GM21786 (cell line): ENCODE results near the gene CCDC54.
"Not testable (repeated sequence)": the region's sequence is repeated elsewhere in the genome, so short reads cannot be mapped to it uniquely, and the experiment has no call there.

Experiments used
- ATAC-seq: cut with Tn5 transposase; IDR thresholded peaks from one replicate; pipeline ENCODE4 v1.9.1; 2021; ENCODE audit not compliant: unreplicated experiment

CCDC54 gene

DNA sequence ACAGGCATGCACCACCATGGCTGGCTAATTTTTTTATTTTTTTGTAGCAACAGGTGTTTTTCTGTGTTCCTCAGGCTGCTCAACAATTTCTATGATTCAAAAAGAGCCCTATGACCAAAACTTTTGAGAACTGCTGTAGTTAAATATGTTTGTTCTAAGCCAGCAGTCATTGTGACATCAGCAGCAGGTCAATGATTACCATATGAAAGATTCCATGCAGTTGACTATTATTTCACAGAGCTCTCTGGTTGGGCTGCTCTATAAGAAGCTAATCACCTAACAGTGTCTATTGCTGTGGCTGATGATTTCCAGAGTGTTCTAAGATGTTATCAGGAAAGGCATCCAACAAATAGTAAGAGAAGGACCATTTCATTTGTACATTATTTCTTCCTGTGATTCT is at the start of gene CCDC54:
TSS of gene CCDC54 (plus strand) at position 289 of the 400 bp plus-strand sequence. CDS start 149 bp downstream, outside the sequence.
- no peak for ATAC-seq

DNA sequence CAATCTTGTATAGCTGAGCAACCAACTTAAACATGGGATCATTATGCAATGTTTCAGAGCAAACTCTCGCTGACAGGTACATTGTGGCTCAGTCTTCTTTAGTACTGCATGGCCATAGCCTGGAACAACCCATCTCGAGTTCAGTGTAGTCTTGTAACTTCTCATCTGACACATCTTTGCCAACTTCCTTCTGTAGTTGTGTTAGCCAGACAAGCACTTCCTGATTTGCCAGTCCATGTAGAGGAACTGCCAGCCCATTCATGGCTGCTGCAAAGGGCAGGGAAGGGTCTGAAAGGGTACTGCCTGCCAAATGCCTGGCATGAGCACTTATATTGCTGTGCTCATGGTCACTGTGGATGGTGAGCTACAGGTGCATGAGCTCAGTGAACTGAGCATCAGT is 49.2 kb upstream of the CCDC54 start:
- ATAC-seq: no peak

DNA sequence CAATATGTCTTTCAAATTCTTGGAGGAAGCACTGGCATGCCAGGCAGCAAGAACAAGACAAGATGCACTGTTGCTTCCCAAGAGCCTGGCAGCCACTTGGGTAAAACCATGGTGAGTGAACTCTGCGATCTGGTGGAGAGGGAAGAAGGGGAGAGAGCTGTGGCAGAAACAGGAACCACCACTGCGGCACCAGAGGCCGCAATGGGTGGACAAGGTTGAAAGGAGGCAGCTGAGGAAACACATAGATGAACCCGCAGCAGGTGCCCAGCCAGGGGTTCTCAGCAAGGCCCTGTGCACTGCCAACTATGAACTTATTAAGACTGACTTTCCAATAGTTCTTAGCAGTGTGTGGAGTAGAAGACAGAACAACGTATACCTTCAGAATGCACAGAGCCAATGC is 48.2 kb upstream of the CCDC54 start:
- no peak for ATAC-seq

DNA sequence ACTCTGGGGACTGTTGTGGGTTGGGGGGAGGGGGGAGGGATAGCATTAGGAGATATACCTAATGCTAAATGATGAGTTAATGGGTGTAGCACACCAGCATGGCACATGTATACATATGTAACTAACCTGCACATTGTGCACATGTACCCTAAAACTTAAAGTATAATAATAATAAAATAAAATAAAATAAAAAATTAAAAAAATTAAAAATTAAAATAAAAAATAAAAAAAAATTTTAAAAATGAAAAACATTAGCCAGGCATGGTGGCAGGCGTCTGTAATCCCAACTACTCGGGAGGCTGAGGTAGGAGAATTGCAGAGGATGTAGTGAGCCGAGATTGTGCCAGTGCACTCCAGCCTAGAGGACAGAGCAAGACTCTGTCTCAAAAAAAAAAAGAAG is 37.5 kb upstream of the CCDC54 start:
- ATAC-seq: not testable (repeated sequence)

DNA sequence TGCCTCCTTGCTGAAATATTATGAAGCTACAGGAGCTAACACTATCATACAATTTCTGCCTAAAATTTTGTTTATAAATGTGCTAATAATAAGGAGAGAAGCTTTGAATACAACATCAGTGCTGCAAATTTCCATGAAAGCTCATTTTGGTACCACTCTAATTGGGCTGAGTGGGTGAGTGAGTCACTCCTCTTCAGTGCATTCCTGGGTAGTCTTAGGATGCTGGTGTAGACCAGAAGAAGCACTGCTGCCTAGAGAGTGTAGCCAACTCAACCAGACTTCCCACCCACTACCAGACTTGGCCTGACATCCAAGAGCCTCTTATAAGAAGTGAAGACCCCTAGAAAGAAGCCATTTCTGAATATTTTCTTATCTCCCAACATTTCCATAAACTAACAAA is 32.5 kb upstream of the CCDC54 start:
- ATAC-seq: no peak

DNA sequence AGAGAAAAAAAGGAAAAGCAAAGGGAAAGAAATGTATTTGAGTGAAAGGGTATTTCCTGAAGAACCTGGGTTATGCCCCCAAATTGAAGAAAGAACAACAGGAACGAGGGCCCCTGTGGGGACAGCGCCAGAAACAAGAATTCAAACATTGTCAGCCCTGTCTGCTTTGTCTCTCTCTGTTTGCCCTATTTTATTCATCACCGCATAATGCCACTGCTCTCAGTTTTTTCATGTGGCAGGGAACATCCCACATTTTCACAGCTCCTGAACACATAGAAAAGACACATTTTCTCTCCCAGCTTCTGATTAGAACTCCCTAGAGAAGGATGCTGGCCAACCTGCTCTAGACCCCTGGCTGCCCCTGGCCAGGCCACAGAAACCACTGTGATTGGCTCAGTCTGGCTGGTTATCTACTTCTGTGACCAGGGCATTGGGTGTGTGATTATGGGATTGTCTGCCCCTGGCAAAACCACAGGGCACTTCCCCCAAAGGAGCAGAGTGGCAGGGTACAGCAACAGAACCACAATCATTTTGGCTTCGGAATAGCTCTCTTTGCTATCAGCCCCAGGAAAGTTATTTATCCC is 31.3 kb upstream of the CCDC54 start:
- ATAC-seq: no peak

DNA sequence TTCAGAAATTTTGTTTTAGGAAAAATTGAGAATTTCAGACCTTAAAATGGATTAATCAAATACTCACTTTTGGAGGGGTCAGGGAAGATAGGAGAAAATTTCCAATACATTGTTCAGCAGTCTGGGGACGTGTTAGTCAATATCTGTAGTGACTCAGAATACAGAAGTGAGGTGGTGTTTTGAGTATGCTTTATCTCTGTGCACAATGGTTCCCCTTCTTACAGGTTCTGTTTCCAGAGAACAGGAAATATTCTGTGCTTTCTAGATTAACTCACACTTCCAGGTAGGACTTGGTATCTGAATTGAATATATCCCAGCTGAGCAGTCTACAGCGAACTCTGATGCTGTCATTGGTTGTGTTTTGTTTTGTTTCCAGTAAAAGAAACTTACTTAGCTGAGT is 30.7 kb upstream of the CCDC54 start:
- ATAC-seq: no peak

DNA sequence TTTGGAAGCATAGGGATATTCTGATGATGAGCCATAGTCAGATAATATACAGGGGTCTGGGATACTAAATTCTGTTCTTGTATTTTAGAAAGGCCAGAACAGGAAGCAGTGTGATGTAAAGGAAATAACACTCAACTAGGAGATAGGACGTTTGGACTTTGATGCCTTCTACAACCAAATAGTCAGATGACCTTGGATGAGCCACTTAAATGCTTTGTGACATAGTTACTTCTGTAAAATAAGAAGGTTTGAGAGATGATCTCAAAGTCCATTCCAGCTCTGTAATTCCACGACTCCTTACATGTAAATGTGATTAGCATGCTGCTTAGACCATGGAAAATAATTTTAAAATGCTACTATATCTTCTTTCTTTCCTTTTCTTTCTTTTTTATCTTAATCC is 29.5 kb upstream of the CCDC54 start:
- ATAC-seq: no peak

DNA sequence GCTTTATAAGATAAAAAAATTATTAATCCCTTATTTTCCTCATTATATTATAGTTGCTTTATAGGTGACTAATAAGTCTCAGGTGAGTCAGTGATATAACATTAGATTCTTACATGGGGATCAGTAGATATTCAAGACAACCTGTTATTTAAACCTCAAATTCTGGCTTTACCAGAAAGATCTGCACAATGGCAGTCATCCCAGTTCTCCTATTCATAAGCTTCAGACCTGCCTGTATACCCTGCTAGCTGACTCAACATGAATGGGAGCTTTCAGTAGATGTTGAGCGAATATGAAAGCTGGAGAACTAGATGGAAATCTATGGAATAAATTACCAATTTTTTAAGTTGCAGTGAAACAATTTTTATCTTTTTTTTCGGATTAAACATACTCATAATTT is 20.5 kb upstream of the CCDC54 start:
- no peak for ATAC-seq

DNA sequence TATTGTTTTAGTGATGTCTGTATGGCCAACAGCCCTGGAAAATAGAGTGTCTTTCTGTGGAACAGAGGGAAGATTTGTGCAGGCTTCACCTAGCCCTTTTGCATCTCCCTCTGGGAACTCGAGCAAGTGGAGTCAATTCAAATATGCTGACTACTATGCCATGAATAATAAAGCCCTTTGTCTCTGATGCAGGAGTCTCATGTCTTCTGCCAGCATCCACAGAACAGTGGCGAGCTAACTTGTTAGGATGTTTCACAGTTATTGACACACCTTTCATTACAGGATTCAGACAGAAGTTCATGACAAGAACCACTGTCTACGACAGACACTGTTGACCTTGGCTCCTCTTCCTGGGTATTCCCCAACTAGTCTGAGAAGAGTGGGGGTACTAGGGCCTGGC is 15.6 kb upstream of the CCDC54 start:
- no peak for ATAC-seq

DNA sequence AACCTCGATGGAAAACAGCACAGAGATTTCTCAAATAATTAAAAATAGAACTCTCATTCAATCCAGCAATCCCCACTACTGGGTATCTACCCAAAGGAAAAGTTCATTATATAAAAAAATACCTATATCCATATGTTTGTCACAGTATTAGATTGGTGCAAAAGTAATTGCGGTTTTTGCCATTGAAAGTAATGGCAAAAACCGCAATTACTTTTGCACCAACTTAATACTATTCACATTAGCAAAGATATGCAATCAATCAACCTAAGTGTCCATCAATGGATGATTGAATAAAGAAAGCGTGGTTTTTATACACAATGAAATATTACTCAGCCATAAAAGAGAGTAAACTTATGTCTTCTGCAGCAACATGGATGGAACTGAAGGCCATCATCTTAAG is 12.2 kb upstream of the CCDC54 start:
- ATAC-seq: no peak

DNA sequence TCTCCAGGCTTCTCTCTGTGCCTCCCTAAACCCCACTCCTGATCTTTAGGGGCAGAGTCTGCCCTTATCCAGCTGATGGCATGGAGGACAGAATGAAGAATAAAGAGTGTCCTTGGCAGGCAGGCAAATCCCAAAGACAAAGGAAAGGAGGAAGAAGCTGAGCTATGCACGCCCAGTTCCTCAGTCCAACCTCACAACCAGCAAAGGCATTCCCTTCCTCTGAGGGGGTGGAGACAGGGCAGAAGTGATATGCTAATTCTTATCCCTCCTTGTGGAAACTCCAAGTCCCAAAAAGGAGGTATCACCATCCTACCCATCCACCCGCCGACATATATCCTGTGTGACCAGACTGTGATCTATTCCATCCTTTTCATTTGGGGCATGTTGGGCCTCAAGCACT is 10.5 kb upstream of the CCDC54 start:
- ATAC-seq: no peak

DNA sequence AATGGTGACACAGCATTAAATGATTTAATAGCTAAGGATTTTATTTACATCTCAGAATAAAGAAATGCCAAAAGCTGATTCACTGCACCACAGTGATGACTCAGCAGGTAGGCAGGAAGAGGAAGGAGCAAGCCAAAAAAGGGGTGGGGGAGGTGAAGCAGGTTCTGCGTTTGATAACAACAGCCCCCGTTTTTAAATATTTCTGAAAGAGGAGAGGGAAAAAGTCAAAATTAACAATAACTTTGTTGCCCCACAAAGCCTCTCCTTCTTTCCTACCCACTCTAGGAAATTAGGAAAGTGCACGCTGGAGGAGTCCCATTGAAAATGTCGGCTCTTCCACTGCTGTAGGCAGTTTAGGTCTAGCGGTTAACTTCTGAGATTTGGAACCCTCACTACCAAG is 9.9 kb upstream of the CCDC54 start:
- ATAC-seq: no peak

DNA sequence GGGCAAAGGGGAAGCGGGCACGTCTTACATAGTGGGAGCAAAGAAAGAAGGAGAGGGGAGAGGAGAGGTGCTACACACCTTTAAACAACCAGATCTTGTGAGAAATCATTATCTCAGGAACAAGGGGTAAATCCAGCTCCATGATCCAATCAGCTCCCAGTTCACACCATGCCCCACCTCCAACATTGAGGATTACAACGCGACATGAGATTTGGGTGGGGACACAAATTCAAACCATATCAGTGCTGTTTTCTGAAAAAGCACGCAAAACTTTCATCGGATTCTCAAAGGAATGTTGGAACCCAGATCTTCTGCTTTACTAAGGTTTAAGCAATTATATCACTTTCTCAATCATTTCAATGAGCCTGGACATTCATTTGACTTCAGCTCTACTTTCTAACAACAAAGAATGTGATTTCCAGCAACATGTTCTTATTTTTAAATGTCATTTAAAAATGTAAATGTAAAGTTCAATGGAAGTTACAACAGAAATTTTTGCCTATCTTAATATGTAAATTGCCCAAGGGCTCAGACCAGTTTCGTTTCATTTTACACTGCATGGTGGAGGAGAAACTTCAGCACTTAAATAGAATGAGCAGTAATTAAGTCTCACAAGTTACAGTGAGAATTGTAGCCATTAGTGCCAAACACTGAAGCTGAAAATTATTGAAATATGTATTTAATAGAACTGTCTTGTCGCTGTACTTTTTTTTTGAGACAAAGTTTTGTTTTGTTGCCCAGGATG is 8.4 kb upstream of the CCDC54 start:
- no peak for ATAC-seq

DNA sequence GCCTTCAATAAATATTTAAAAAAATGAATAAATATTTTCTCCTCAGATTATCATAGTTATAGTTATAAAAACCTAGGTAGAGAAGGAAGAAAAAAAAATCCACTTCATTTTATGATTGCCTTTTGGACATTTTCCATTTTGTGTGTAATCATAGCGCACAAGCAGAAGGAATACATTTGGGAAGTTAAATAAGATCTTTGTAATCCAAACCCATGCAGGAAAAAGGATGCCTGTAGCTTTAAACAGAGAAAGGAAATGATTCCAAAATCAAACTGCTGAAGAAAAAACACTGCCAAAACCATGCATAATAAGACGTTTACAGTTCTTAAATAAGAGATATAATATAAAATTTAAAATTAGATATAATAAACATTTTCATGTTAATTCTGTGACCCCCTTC is 7.4 kb upstream of the CCDC54 start:
- no peak for ATAC-seq

DNA sequence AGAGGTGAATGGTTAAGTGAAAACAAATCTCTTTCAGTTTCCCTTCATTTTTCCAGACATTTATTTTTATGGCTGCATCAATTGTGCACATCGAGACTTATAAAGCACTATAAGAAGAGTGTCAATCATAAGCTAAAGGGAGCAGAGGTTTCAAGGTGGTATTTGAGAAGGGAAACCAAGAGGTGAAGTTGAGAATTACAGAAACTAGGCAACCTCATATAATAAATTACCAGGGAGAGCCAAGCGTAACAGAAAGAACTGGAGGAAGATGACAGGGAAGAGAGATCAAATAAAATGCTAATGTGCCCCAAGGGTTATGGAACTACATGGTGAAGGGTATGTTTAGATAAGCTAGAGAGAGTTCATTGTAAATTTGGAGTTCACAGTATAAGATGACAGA is 6.3 kb upstream of the CCDC54 start:
- no peak for ATAC-seq

DNA sequence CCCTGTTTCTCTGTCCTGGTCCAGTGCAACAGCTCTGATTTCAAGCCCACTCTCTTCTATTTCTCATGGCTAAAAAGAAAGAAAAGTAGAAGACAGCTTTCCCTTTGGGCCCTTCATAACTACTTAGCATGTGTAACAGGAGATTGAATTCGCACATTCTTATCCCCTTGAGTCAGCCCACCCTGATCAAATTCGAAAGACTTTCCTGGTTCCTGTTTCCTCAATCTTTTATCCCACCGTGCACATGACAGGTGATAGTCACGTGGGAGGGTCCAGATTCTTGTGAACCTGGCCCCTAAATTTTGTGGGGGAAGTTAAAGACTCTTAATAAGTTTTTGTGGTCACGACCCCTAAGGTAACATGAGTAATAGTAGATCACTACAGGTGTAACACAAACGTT is 4.7 kb upstream of the CCDC54 start:
- no peak for ATAC-seq

DNA sequence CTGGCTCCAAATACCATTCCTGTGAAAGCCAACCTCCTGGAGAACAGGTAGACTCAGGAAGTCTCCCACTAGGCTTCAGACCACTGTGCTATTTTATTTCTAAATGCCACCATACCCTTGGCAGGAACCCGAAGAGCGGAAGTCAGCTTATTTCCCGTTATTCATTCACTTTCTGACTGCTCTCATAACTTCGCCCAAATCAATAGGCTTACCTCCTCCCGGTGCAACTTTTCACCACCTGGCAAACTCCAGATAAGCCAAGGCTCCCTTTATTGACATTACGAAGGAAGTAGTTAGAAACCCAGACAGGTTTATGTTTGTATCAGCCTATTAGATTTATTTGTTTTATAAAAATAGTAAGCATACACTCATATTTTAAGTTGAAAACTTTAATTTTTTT is 3.3 kb upstream of the CCDC54 start:
- no peak for ATAC-seq

DNA sequence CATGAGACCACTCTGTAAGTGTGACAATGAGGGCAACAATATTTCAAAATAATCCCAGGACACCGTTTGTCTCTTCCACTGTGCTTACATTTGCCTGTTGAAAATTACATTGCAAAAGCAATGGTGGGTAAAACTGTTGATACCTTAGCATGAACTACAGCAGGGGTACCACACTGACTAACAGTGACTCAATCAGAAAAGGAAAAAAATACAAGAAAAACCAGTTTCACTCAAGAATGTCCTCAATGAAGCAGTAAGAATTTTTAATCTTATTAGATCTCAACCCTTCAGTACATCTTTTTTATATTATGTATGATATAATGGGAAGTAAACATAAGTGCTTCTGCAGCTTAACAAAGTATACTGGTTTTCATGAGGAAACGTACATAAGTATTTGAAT is 1.6 kb upstream of the CCDC54 start:
- no peak for ATAC-seq

DNA sequence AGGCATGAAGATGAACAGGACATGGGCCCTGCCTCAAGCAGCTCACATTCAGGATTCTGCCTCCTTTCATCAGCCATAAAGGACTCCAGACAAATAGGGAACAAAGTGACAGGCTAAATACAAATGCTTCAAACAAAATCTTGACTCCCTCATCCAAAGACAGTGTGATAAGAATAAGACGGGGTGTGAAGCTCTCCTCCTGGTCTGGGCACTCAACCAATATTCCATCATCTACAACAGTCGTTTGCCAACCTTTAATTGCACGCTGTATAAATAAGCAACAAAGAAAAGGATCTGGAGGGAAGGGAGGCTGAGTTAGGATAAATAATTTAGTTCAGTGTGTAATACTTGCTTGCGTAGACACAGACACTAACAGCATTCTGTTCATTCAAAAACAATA is 5.4 kb downstream of the CCDC54 start:
- no peak for ATAC-seq

DNA sequence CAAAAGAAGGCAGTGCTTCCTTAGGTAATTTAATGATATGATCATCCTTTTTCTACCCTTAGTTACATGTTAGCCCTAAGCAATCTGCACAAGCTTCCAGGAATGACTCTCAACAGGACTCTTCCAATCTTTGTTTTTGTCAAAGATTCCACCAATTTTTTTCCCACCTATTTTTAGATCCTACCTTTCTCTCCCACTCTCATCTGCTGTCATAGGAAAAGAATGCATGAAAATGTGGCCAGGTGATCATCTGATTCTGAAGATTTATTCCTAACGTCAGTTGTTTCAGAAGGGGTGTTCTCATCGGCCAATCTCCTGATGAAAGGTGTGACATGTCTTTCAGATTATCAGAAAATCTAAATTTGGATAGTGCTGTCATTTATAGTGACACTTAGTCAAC is 7.2 kb downstream of the CCDC54 start:
- ATAC-seq: no peak

DNA sequence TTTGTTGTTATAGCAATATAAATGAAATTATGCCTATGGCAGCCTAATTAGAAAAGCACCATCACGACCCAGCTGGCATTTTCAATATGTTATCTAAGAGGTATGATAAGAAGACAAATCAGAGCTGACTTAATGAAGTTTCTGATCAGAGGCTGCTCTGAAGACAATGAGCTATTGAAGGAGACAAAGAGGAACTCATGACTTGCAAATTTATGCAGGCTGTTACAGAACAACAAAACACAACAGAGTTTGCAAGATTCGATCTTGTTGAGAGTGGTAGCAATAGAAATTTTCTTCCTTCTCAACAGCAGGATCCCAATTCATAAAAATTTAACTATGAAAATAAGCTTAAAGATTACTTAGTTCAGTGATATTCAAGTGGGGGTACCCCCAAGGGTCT is 7.7 kb downstream of the CCDC54 start:
- no peak for ATAC-seq

DNA sequence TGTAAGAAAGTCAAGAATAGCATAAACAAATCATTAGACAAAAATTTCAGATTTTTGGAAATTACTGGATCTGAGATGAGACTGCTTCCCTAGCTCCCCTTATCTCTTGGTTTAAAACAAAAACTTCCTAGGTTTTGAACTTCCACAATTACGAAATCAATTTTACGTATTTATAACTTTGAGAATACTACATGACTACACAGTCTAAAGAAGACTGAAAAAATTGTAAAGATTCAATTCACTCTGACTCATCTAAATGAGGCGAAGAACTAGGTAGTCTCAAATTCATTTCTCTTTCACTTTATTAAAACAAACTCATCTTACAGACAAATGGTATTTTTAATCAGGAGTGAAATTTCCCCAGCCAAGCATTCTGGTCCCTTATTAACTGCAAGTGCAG is 10.3 kb downstream of the CCDC54 start:
- no peak for ATAC-seq
